HepG2 (cell line): ENCODE results near the gene TTLL6. TPM values are rescaled to one million over a fixed set of nuclear protein-coding genes. Genes with fewer than 3 reads are reported as not detected.

Experiments used
- ATAC-seq: fragments of 200-7000 bp; cut with Tn5 transposase; 3 replicates; pipeline ENCODE4 v1.9.1; 2020; ENCODE audit warnings: mild to moderate bottlenecking, moderate library complexity
- BruUV-seq: library from RNA; stranded (reverse); fragments of 400-500 nt; replicated peaks from 2 replicates; lab custom pipeline; 2021; lab: Mats Ljungman, UMichigan
- CTCF ChIA-PET: fragments of 300-600 bp; formaldehyde crosslinking; extraction: SDS; loops from one replicate; lab custom pipeline; 2021; ENCODE audit warnings: low total read pairs, inconsistent platforms, low intra/inter-chr PET ratio; lab: Yijun Ruan, JAX
- POLR2A ChIA-PET: fragments of 350-600 bp; sonication (Branson Sonifier 250); formaldehyde crosslinking; loops from one replicate; lab custom pipeline; 2020; ENCODE audit warnings: antibody characterized with exemption, inconsistent platforms; lab: Yijun Ruan, JAX
- DNase-seq: peaks from one replicate; pipeline ENCODE4 v3.0.0-alpha.2; 2015; ENCODE audit warnings: low spot score
- FAIRE-seq: peaks from 3 replicates; lab custom pipeline; 2011; peaks lifted over from hg19 to GRCh38; lab: Jason Lieb, UNC
- H2AFZ ChIP-seq: one replicate; pipeline ENCODE4 v1.6.1; 2011; ENCODE audit warnings: low read length, inconsistent platforms
- H3K27ac ChIP-seq: fragments of 300-600 bp; 3 replicates; pipeline ENCODE4 v1.8.0; 2011; ENCODE audit warnings: mixed run types, mild to moderate bottlenecking, mixed read lengths, low read length, inconsistent platforms; ENCODE audit not compliant: insufficient read depth; ENCODE audit errors: extremely low read length
- H3K27me3 ChIP-seq, 2 experiments: fragments of 200-600 bp in 1 of 2; 2 replicates in 1 of 2; 3 replicates in 1 of 2; pipeline versions ENCODE4 v1.6.0 to v1.8.0; 2011; ENCODE audit warnings: low read length in 2 of 2, mild to moderate bottlenecking in 2 of 2, moderate library complexity in 2 of 2, inconsistent platforms in 1 of 2; ENCODE audit not compliant: insufficient read depth in 2 of 2, control insufficient read depth in 1 of 2
- H3K36me3 ChIP-seq, 2 experiments: fragments of 200-600 bp in 1 of 2; replicated peaks in 1 of 2; 2 replicates in 1 of 2; 3 replicates in 1 of 2; pipeline versions ENCODE4 v1.5.1 to v1.8.0; 2011; ENCODE audit warnings: low read length in 2 of 2, inconsistent platforms in 1 of 2; ENCODE audit not compliant: insufficient read depth in 2 of 2, control insufficient read depth in 1 of 2
- H3K4me1 ChIP-seq: 2 replicates; pipeline ENCODE4 v1.5.1; 2012; ENCODE audit warnings: low read length, inconsistent platforms; ENCODE audit not compliant: insufficient read depth
- H3K4me2 ChIP-seq: 2 replicates; pipeline ENCODE4 v1.6.0; 2011; ENCODE audit warnings: low read depth, low read length, inconsistent platforms
- H3K4me3 ChIP-seq, 3 experiments: fragments of 200-600 bp in 1 of 3; sonication (generic), shearing (Covaris generic) in 1 of 3; replicated peaks in 1 of 3; 2 replicates each; pipeline ENCODE4 v1.5.1; 2011 to 2016; ENCODE audit warnings: low read length in 3 of 3, inconsistent platforms in 2 of 3, low read depth in 2 of 3, mild to moderate bottlenecking in 2 of 3, control low read depth in 1 of 3, mixed read lengths in 1 of 3; ENCODE audit not compliant: insufficient read depth in 1 of 3
- H3K79me2 ChIP-seq: one replicate; pipeline ENCODE4 v1.6.1; 2011; ENCODE audit warnings: low read length, inconsistent platforms; ENCODE audit not compliant: insufficient read depth
- H3K9ac ChIP-seq: 2 replicates; pipeline ENCODE4 v1.6.0; 2011; ENCODE audit warnings: mild to moderate bottlenecking, low read depth, low read length, inconsistent platforms; ENCODE audit not compliant: insufficient read depth
- H3K9me3 ChIP-seq: 2 replicates; pipeline ENCODE4 v1.5.1; 2012; ENCODE audit warnings: mild to moderate bottlenecking, low read length
- H4K20me1 ChIP-seq: 2 replicates; pipeline ENCODE4 v1.6.0; 2011; ENCODE audit warnings: inconsistent platforms, mild to moderate bottlenecking, low read length, moderate library complexity; ENCODE audit not compliant: insufficient read depth
- HMGA1 ChIP-seq: sonication (generic); formaldehyde crosslinking; conservative IDR thresholded peaks from 2 replicates; pipeline ENCODE4 v1.4.0; 2020; ENCODE audit warnings: missing genetic modification reagents
- JARID2 ChIP-seq: sonication (generic); formaldehyde crosslinking; IDR thresholded peaks from 2 replicates; pipeline ENCODE4 v1.8.1; 2023; ENCODE audit warnings: missing genetic modification reagents, inconsistent platforms; ENCODE audit not compliant: insufficient replicate concordance
- JUN ChIP-seq: sonication (generic); formaldehyde crosslinking; IDR thresholded peaks from 2 replicates; pipeline ENCODE4 v1.4.0; 2020; ENCODE audit warnings: mild to moderate bottlenecking, missing genetic modification reagents
- MLXIP ChIP-seq: sonication (generic); formaldehyde crosslinking; IDR thresholded peaks from 2 replicates; pipeline ENCODE4 v1.9.0; 2021; ENCODE audit warnings: missing genetic modification reagents, borderline replicate concordance
- in situ Hi-C: cut with HindIII; loops from 2 replicates; pipeline ENCODE4 v1.10.0; 2017; ENCODE audit warnings: low pct_unique_long_range_greater_than_20kb; ENCODE audit not compliant: extremely low pct_ligation_motif_present
- intact Hi-C: fragments of 100-400 bp; cut with micrococcal nuclease; formaldehyde crosslinking; loops from one replicate; pipeline ENCODE4 v1.10.0; 2022; ENCODE audit not compliant: unreplicated experiment
- polyA plus RNA-seq, 8 experiments: library from polyadenylated mRNA; depleted of rRNA in 3 of 8; stranded (reverse) in 7 of 8; unstranded in 1 of 8; fragments of >200 nt; fragmentation: Illumina TruSeq in 4 of 8; extraction: Trizol in 4 of 8; gene quantifications; 2 replicates each; pipeline versions ENCODE4 v1.2.1 to v1.2.3, GENCODE V29; 2011 to 2016; ENCODE audit warnings: low read depth in 4 of 8, missing spikeins in 1 of 8, mixed read lengths in 1 of 8; ENCODE audit not compliant: insufficient read depth in 1 of 8
- total RNA-seq, 5 experiments: library from RNA; depleted of rRNA; stranded (reverse); fragments of >200 nt; fragmentation: Illumina TruSeq; extraction: Trizol; gene quantifications; 2 replicates each; pipeline ENCODE4 v1.2.3, GENCODE V29; 2016; ENCODE audit warnings: low read depth in 1 of 5

The TTLL6 gene
- total and polyA plus RNA-seq, 2 of the 13 experiments (the other 11 are each of a cell fraction or from before 2014, with no cell fraction given): 0.04 to 0.08 TPM

- no peak for FAIRE-seq
- no TSS peak for BruUV-seq
- no peak for ATAC-seq
Measured at GRCh38 chr17:48759288-48759687, 57.7 kb downstream of the TTLL6 start.

More at GRCh38 chr17:48759288-48759687, 57.7 kb downstream of the TTLL6 start:
- Histone ChIP-seq H3K9ac (no peak overlapping the region), H3K4me3 (no peak overlapping the region), H2AFZ (no peak overlapping the region), H3K79me2 (no peaks in the 10 kb centered on the region), H3K4me2 (no peak overlapping the region), H3K27ac (no peak overlapping the region)
- CTCF ChIA-PET: no interaction called here
- in situ Hi-C loops: no loop called here
- TF ChIP-seq HMGA1 (CRISPR knock-in tag) (no peak), JARID2 (CRISPR knock-in tag) (no peak), JUN (CRISPR knock-in tag) (no peak), MLXIP (CRISPR knock-in tag) (no peak)
- TF ChIP-seq, all 625 proteins: peak for 0
- no peaks in the 10 kb centered on the region for H3K9me3 ChIP-seq
- no peaks in the 10 kb centered on the region for H4K20me1 ChIP-seq
- intact Hi-C loops: no loop called here
- no peak for DNase-seq
- POLR2A ChIA-PET: no interaction called here
- H3K36me3 ChIP-seq: no peaks in the 10 kb centered on the region
- H3K4me1 ChIP-seq: no peaks in the 10 kb centered on the region
- peaks cover 10 to 52% of the 10 kb centered on the region in 2 experiments; a peak in 4 of 5 replicates for H3K27me3 ChIP-seq
